HG03469 (cell line): ENCODE data around the gene SH3BGRL3.
"Not testable (repeated sequence)": the region's sequence is repeated elsewhere in the genome, so short reads cannot be mapped to it uniquely, and the experiment has no call there.

Experiments used
- ATAC-seq: cut with Tn5 transposase; IDR thresholded peaks from one replicate; pipeline ENCODE4 v1.9.1; 2021; ENCODE audit warnings: mild to moderate bottlenecking, moderate library complexity, moderate number of reproducible peaks; ENCODE audit not compliant: unreplicated experiment

SH3BGRL3 gene

GRCh38 chr1:26314501-26314900 is 34.6 kb downstream of the SH3BGRL3 start:
- no peak for ATAC-seq

DNA sequence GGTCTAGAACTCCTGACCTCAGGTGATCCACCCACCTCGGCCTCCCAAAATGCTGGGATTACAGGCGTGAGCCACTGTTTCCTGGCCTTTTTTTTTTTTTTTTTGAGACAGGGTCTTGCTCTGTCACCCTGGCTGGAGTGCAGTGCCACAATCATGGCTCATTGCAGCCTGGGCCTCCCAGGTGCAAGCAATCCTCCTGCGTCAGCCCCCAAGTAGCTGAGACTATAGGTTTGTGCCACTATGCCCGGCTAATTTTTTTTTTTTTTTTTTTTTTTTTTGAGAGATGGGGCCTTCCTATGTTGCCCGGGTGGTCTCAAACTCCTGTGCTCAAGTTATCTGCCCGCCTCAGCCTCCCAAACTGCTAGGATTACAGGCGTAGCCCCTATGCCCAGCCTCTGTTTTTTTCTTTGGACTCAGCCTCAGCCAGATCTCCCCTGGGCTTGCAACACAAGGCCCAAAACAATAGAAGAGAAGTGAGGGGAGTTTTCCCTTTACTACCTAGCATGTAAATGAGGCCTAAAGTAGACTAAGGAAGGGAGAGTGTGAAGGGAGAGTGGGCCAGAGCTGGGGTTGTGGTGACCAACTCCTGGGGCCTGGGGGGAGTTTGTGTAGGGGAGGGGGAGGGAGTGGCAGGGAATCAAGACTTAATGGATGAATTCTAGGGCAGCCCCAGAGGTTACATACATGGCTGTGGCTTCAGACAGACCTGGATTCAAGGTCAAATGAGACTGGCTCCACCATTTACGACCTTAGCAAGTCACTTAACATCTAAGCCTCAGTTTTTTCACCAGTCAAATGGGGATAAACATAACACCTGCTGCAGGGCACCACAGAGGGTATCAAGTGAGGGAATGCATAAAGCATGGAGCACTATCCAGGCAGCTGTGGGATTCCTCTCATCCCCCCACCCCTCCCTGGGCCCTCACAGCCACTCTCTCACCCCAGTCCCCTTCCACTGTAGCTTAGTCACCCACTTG is 36.3 kb downstream of the SH3BGRL3 start:
- ATAC-seq: no peak

GRCh38 chr1:26317146-26317545 is 37.3 kb downstream of the SH3BGRL3 start:
- no peak for ATAC-seq

- ATAC-seq: no peak
Observed at GRCh38 chr1:26317612-26318337, 37.9 kb downstream of the SH3BGRL3 start, which contains the start of gene CD52. TSS of gene CD52 (plus strand) at chr1:26317958. CDS start at chr1:26318018, 60 bp downstream.

DNA sequence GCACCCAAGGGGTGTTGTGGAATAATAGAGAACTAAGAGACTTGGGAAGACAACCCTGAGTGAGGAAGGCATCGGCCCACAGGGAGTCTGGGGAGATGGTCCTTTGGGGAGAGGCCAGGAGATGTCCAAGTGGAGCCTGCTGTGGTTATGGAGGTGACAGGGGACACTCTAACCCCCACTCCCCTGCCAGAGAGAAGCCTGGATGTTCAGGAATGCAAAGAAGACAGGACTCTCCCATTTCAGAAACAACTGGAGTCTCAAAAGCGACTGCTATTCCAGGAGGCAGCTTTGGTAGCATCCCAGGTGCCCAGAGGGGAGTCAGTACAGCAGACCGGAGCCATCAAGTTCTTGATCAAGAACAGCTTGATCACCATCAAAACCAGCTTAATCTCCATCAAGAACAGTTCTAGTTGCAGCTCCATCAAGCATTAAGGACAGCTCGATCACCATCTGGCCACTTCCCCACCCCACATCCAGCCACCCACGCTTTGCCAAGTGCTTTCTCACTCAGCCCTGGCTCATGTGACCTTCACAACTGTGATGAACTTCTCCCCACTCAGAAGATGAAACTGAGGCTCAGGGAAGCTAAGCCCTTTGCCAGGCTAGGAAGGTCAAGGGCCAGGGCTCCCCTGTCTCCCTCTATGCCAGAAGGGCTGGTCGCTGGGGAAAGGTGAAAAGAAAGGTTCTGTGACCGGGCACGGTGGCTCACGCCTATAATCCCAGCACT is 38.6 kb downstream of the SH3BGRL3 start:
- no peak for ATAC-seq

GRCh38 chr1:26320896-26321295 is 41.0 kb downstream of the SH3BGRL3 start:
- no peak for ATAC-seq

DNA sequence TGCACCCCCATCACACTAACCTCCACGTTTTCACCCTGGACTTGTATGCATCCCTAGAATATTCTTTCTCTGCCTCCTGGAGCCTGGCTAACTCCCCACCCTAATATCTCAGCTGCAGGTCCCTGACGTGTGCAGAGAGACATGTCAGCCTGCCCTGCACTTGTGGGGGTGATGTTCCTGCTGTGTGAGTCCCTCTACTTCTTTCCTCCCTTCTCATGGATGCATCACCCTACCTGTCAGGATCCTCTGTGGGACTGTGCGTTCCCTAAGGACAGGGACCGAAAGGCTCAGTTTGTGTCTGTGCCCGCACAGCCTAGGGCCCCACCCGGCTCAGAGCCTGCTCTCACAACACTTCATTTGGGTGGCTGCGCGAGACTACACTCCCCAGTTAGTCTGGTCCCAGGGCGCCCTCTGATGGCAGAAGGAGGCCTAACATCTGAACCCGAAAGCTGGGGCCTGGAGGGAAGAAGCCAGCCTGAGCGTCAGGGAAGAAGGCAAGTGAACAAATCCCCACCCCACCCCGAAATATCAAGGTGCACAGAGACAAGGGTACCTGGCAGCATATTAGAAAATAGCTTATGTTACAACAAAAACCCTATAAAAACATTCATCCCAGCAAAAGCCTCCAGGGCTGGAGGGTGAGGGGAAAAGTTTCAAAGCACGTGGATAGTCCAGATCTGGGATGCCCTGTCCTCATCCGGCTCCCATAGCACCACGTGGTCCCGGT is 41.6 kb downstream of the SH3BGRL3 start:
- ATAC-seq: no peak

GRCh38 chr1:26322042-26322331 is 42.1 kb downstream of the SH3BGRL3 start:
- ATAC-seq: no peak

GRCh38 chr1:26323382-26323781 is 43.5 kb downstream of the SH3BGRL3 start:
- no peak for ATAC-seq

GRCh38 chr1:26324550-26324949 is 44.7 kb downstream of the SH3BGRL3 start:
- no peak for ATAC-seq

DNA sequence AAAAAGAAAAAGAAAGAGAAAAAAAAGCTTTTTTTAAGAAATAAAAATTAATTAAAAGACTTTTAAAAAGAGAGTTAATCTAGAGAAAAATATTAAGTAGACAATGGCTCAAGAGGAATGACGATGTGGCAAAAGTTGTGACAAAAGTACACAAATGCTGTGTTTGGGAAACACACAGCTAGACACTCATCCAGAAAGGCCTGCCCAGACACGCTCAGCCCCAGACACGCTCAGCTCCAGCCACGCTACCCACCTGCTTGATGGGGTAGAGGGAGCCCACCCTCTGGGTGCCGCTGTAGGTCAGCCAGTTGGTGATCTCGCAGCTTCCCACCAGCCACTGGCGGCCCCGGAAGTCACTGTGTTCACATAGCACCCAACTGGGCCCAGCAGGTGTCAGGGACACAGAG is 48.1 kb downstream of the SH3BGRL3 start:
- no peak for ATAC-seq

GRCh38 chr1:26328597-26328996 is 48.7 kb downstream of the SH3BGRL3 start:
- no peak for ATAC-seq

DNA sequence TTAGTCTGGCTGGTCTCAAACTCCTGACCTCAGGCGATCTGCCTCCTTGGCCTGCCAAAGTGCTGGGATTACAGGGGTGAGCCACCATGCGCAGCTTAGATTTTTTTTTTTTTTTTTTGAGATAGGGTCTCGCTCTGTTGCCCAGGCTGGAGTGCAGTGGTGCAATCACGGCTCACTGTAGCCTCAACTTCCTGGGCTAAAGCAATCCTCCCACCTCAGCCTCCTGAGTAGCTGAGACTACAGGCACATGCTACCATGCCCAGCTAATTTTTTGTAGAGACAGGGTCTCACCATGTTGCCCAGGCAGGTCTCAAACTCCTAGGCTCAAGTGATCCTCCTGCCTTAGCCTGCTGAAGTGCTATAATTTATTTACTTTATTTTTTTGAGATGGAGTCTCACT is 49.5 kb downstream of the SH3BGRL3 start:
- ATAC-seq: not testable (repeated sequence)

DNA sequence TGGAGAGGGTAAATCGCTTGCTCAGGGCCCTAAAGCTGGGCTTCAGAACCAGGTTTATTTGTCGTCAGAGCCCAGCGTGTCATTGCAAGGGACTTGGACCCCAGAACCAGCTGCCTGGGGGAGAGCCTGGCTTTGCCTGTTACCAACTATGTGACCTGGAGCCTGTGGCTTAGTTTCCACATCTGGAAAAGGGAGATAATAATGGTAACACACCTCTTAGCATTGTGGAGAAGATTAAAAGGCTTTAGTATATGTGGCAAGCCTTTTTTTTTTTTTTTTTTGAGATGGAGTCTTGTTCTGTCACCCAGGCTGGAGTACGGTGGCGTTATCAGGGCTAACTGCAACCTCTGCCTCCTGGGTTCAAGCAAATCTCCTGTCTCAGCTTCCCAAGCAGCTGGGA is 50.4 kb downstream of the SH3BGRL3 start:
- no peak for ATAC-seq
